Sigmoid colon (tissue), 7 donors: Measurements from ENCODE around the gene MPDZ. TPM values are rescaled to one million over a fixed set of nuclear protein-coding genes. Genes with fewer than 3 reads are reported as not detected.

Experiments used
- DNase-seq: peaks from one replicate; pipeline ENCODE4 v3.0.0-alpha.2; 2019
- H3K27ac ChIP-seq, 4 donors: fragments of 200-600 bp; sonication (generic); one replicate each; pipeline ENCODE4 v1.5.1; 2016 to 2019; ENCODE audit warnings: mild to moderate bottlenecking in 1 of 4
- H3K27me3 ChIP-seq, 3 donors: fragments of 200-600 bp; sonication (generic); one replicate each; pipeline ENCODE4 v1.5.1; 2019; ENCODE audit warnings: mild to moderate bottlenecking in 1 of 3
- H3K36me3 ChIP-seq, 4 donors: fragments of 200-600 bp; sonication (generic); one replicate each; pipeline ENCODE4 v1.5.1; 2016 to 2019
- H3K4me1 ChIP-seq, 4 donors: fragments of 200-600 bp; sonication (generic); one replicate each; pipeline ENCODE4 v1.5.1; 2017 to 2019
- H3K4me3 ChIP-seq, 4 donors: fragments of 200-600 bp; sonication (generic); one replicate each; pipeline ENCODE4 v1.5.1; 2017 to 2019; ENCODE audit warnings: mild to moderate bottlenecking in 2 of 4, moderate library complexity in 1 of 4
- H3K9me3 ChIP-seq, 4 donors: fragments of 200-600 bp in 3 of 4; sonication (generic) in 3 of 4; one replicate each; pipeline versions ENCODE4 v1.5.1 to v1.6.1; 2013 to 2019
- CTCF ChIP-seq, 4 experiments: fragments of 450-650 bp in 3 of 4; fragments of 200-600 bp in 1 of 4; IDR thresholded peaks; one replicate each; pipeline ENCODE4 v1.5.1; 2016 to 2019; ENCODE audit warnings: antibody characterized with exemption in 4 of 4, mild to moderate bottlenecking in 3 of 4, moderate library complexity in 2 of 4
- EP300 ChIP-seq, 4 donors: sonication (generic); formaldehyde crosslinking; IDR thresholded peaks; one replicate each; pipeline ENCODE4 v1.6.1; 2017; ENCODE audit warnings: antibody characterized with exemption in 4 of 4
- POLR2A ChIP-seq, 2 donors: fragments of 450-650 bp; IDR thresholded peaks; one replicate each; pipeline ENCODE4 v1.6.1; 2016; ENCODE audit warnings: antibody characterized with exemption in 2 of 2, mild to moderate bottlenecking in 2 of 2, moderate library complexity in 2 of 2
- POLR2AphosphoS5 ChIP-seq, 4 donors: sonication (generic); formaldehyde crosslinking; IDR thresholded peaks; one replicate each; pipeline ENCODE4 v1.6.1; 2017; ENCODE audit warnings: antibody characterized with exemption in 4 of 4
- WGBS, 2 donors: extraction: QIAGEN DNeasy Blood & Tissue Kit; methylation state at CpG; one replicate each; pipeline ENCODE4 v1.1.7; 2013; 5-methylcytosine and 5-hydroxymethylcytosine counted together
- intact Hi-C: fragments of 100-400 bp; cut with DNase I; formaldehyde crosslinking; loops from one replicate; pipeline ENCODE4 v1.15.1; 2023
- polyA plus RNA-seq, 3 donors: library from polyadenylated mRNA; stranded (reverse); fragments of 200-250 nt; gene quantifications; one replicate each; pipeline ENCODE4 v1.2.3, GENCODE V29; 2013
- total RNA-seq, 4 donors: library from RNA; depleted of rRNA; stranded (reverse); fragments of >200 nt; gene quantifications; one replicate each; pipeline ENCODE4 v1.1.0, GENCODE V29; 2016
- donor health status: healthy with polysubstance abuse.
- donor health status: Bipolar disorder and iron deficiency.
- donor health status: healthy.

MPDZ gene
- total and polyA plus RNA-seq, 7 donors: 3.6 to 72.2 (median 62.8) TPM

DNA sequence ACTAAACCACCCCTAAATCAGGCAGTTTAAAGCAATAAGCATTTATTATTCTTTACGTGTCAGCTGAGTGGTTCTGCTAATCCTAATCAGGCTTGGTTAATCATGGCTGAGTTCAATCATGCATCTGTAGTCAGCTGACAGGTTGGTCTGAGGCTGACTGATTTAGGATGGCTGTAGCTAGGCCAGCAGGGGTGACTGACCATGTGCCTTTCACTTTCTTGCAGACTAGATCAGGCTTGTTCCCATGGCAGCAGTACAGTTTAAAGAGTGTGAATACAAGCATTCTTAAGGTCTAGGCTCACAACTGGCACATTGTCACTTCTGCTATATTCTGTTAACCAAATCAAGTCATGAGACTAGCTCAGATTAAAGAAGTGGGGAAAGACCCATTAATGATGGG is 16.1 kb upstream of the MPDZ start:
- Histone ChIP-seq H3K4me1 (no peaks in the 10 kb centered on the region), H3K4me3 (no peak overlapping the region), H3K27ac (no peak overlapping the region), H3K9me3 (no peaks in the 10 kb centered on the region), H3K27me3 (no peaks in the 10 kb centered on the region), H3K36me3 (no peaks in the 10 kb centered on the region)
- TF ChIP-seq EP300 (IDR thresholded peaks at IDR 0.05) (no peak), POLR2AphosphoS5 (IDR thresholded peaks at IDR 0.05) (no peak)
- intact Hi-C loops: no loop called here
- no peak for DNase-seq
- WGBS, 2 donors: 76 to 91% methylated on average over 1 of the region's 1 CpG

DNA sequence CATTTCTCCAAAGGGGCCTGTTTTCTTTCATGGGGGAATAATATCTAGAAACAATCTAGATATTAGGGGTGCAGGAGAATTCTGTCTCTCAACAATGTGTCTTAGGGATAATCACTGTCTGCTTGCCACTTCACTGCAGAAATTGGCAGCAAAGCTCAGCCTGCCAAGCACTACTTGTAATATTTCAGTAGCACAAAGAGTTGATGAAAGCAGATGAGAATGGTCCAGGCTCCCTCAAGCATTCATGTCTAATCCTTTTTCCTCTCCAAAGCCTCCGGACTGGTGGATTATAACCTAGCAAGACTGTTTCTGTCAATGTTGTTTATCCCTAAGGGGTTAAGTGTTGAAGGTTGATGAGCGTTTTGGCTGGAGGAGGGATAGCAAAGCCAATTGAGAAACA is 13.3 kb upstream of the MPDZ start:
- WGBS, 2 donors: 60 to 78% methylated on average over 2 of the region's 2 CpGs
- Histone ChIP-seq H3K36me3 (no peaks in the 10 kb centered on the region), H3K27me3 (no peaks in the 10 kb centered on the region), H3K4me1 (no peaks in the 10 kb centered on the region), H3K27ac (no peak overlapping the region), H3K4me3 (no peak overlapping the region), H3K9me3 (no peaks in the 10 kb centered on the region)
- TF ChIP-seq CTCF (IDR thresholded peaks at IDR 0.05): no peak
- no peak for TF ChIP-seq POLR2AphosphoS5 (IDR thresholded peaks at IDR 0.05)
- TF ChIP-seq POLR2A (IDR thresholded peaks at IDR 0.05): no peak
- no peak for TF ChIP-seq EP300 (IDR thresholded peaks at IDR 0.05)
- DNase-seq: no peak
- intact Hi-C loops: no loop called here

GRCh38 chr9:13292158-13292557 is 12.7 kb upstream of the MPDZ start:
- no peak for TF ChIP-seq EP300 (IDR thresholded peaks at IDR 0.05)
- TF ChIP-seq CTCF (IDR thresholded peaks at IDR 0.05): no peak
- TF ChIP-seq POLR2A (IDR thresholded peaks at IDR 0.05): no peak
- no peak for TF ChIP-seq POLR2AphosphoS5 (IDR thresholded peaks at IDR 0.05)
- H3K36me3 ChIP-seq: no peaks in the 10 kb centered on the region
- 93 to 96% methylated on average over 3 of the region's 3 CpGs for WGBS, 2 donors
- H3K27me3 ChIP-seq: no peaks in the 10 kb centered on the region
- no peak for DNase-seq
- no peaks in the 10 kb centered on the region for H3K9me3 ChIP-seq
- H3K4me1 ChIP-seq: no peaks in the 10 kb centered on the region
- no peak overlapping the region for H3K4me3 ChIP-seq
- intact Hi-C loops: no loop called here
- no peak overlapping the region for H3K27ac ChIP-seq

DNA sequence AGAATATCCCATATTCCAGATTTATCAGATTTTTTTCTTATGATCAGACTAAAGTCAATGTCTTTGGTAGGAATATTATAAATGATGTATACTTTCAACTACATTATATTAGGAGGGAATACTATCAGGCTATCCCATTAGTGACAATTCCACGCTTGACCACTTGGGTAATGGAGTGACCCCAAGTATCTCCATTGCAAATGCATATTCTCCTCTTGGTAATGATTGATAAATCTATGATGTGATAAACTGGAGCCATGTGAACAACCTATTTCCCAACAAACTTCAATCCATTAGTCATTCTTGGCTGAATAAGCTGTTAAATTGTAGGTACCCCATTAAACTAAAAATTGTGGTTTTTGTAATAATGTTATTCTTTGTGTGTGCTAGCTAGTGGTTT is 12.2 kb upstream of the MPDZ start:
- WGBS, 2 donors: 75 to 86% methylated on average over 1 of the region's 1 CpG
- Histone ChIP-seq H3K27ac (no peak overlapping the region), H3K9me3 (no peaks in the 10 kb centered on the region), H3K36me3 (no peaks in the 10 kb centered on the region), H3K4me3 (no peak overlapping the region), H3K27me3 (no peaks in the 10 kb centered on the region), H3K4me1 (no peaks in the 10 kb centered on the region)
- TF ChIP-seq POLR2AphosphoS5 (IDR thresholded peaks at IDR 0.05) (no peak), POLR2A (IDR thresholded peaks at IDR 0.05) (no peak), CTCF (IDR thresholded peaks at IDR 0.05) (no peak), EP300 (IDR thresholded peaks at IDR 0.05) (no peak)
- intact Hi-C loops: no loop called here
- no peak for DNase-seq

DNA sequence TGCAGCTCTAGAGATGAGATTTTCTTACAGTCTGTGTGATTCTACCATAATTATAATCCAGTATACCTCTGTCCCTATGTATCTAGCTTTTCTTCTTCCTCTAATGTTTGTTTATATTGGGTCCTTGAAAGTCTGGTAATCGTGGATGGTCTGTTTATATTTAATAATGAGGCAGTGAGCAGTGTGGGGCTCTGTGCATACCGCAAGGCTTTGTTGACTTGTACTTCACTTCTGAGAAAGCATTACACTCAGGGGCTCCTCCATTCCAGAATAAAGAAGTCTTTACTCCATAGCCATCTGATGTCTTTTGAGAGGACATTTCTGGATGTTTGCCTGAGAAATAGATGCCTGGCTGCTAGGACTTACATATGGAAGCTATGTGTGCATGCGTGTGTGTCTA is 4.5 kb upstream of the MPDZ start:
- no peaks in the 10 kb centered on the region for H3K27me3 ChIP-seq
- WGBS, 2 donors: 60 to 61% methylated on average over 3 of the region's 3 CpGs
- peak overlapping the region in 2 of 4 donors; percentile 30 to 97 for H3K27ac ChIP-seq
- intact Hi-C loops: loop anchor here (5.0 kb wide), 1 partner anchor 38 kb away; no protein-coding TSS in a partner anchor
- TF ChIP-seq CTCF (IDR thresholded peaks at IDR 0.05) (no peak), EP300 (IDR thresholded peaks at IDR 0.05) (no peak), POLR2AphosphoS5 (IDR thresholded peaks at IDR 0.05) (no peak), POLR2A (IDR thresholded peaks at IDR 0.05) (no peak)
- H3K4me3 ChIP-seq: no peak overlapping the region
- no peaks in the 10 kb centered on the region for H3K36me3 ChIP-seq
- H3K4me1 ChIP-seq: peaks cover 0 to 50% (median 34%) of the 10 kb centered on the region in 4 donors
- DNase-seq: no peak
- no peaks in the 10 kb centered on the region for H3K9me3 ChIP-seq
